SU-DHL-6 (cell line): Measurements from ENCODE around the gene NBPF19.
"Not testable (repeated sequence)": the region's sequence is repeated elsewhere in the genome, so short reads cannot be mapped to it uniquely, and the experiment has no call there.

ENCODE experiments used
- H2AFZ ChIP-seq: fragments of 200-600 bp; sonication (generic); 2 replicates; pipeline ENCODE4 v1.6.1; 2014; ENCODE audit warnings: low read depth, mild to moderate bottlenecking, moderate library complexity, mixed read lengths, antibody characterized with exemption, low read length; ENCODE audit not compliant: severe bottlenecking
- H3F3A ChIP-seq: fragments of 200-600 bp; shearing (Covaris generic); 2 replicates; pipeline ENCODE4 v1.6.0; 2016; ENCODE audit warnings: antibody characterized with exemption, mild to moderate bottlenecking; ENCODE audit not compliant: insufficient read depth
- H3K27ac ChIP-seq: fragments of 200-600 bp; sonication (generic); 2 replicates; pipeline ENCODE4 v1.5.1; 2016; ENCODE audit warnings: low read depth, mild to moderate bottlenecking, low read length, moderate library complexity, mixed read lengths
- H3K27me3 ChIP-seq: fragments of 200-600 bp; sonication (generic), shearing (Covaris generic); 2 replicates; pipeline ENCODE4 v1.6.0; 2014; ENCODE audit warnings: mild to moderate bottlenecking, low read length
- H3K36me3 ChIP-seq: fragments of 200-600 bp; sonication (generic); 2 replicates; pipeline ENCODE4 v1.6.1; 2014; ENCODE audit warnings: mild to moderate bottlenecking, low read length, mixed read lengths
- H3K4me2 ChIP-seq: fragments of 300-600, 200-600 bp; shearing (Covaris generic), sonication (generic); 2 replicates; pipeline ENCODE4 v1.6.0; 2014; ENCODE audit warnings: low read length, low read depth, mild to moderate bottlenecking; ENCODE audit not compliant: poor library complexity, severe bottlenecking
- H3K4me3 ChIP-seq: fragments of 200-600 bp; sonication (generic); 2 replicates; pipeline ENCODE4 v1.5.1; 2014; ENCODE audit warnings: antibody characterized with exemption, low read length, mild to moderate bottlenecking, mixed read lengths; ENCODE audit not compliant: insufficient read depth, poor library complexity, severe bottlenecking
- H3K79me2 ChIP-seq: fragments of 200-600 bp; sonication (generic); 2 replicates; pipeline ENCODE4 v1.6.1; 2014; ENCODE audit warnings: mild to moderate bottlenecking, low read length, moderate library complexity; ENCODE audit not compliant: insufficient read depth
- H3K9ac ChIP-seq: fragments of 200-600 bp; sonication (generic); 2 replicates; pipeline ENCODE4 v1.7.0; 2014; ENCODE audit warnings: mild to moderate bottlenecking, low read length
- H3K9me2 ChIP-seq: fragments of 200-600 bp; sonication (generic); replicated peaks from 2 replicates; pipeline ENCODE4 v1.6.1; 2014; ENCODE audit warnings: low read length; ENCODE audit not compliant: insufficient read depth
- H3K9me3 ChIP-seq: fragments of 200-600 bp; sonication (generic); 2 replicates; pipeline ENCODE4 v1.6.1; 2014; ENCODE audit warnings: low read length, mixed read lengths; ENCODE audit not compliant: insufficient read depth
- H4K20me1 ChIP-seq: fragments of 200-600 bp; sonication (generic); 2 replicates; pipeline ENCODE4 v1.6.1; 2014; ENCODE audit warnings: low read depth, mild to moderate bottlenecking, antibody characterized with exemption, low read length, moderate library complexity, mixed read lengths

The NBPF19 gene, protein sequence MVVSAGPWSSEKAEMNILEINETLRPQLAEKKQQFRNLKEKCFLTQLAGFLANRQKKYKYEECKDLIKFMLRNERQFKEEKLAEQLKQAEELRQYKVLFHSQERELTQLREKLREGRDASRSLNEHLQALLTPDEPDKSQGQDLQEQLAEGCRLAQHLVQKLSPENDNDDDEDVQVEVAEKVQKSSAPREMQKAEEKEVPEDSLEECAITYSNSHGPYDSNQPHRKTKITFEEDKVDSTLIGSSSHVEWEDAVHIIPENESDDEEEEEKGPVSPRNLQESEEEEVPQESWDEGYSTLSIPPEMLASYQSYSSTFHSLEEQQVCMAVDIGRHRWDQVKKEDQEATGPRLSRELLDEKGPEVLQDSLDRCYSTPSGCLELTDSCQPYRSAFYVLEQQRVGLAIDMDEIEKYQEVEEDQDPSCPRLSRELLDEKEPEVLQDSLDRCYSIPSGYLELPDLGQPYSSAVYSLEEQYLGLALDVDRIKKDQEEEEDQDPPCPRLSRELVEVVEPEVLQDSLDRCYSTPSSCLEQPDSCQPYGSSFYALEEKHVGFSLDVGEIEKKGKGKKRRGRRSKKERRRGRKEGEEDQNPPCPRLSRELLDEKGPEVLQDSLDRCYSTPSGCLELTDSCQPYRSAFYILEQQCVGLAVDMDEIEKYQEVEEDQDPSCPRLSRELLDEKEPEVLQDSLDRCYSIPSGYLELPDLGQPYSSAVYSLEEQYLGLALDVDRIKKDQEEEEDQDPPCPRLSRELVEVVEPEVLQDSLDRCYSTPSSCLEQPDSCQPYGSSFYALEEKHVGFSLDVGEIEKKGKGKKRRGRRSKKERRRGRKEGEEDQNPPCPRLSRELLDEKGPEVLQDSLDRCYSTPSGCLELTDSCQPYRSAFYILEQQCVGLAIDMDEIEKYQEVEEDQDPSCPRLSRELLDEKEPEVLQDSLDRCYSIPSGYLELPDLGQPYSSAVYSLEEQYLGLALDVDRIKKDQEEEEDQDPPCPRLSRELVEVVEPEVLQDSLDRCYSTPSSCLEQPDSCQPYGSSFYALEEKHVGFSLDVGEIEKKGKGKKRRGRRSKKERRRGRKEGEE (N-terminal part only)

DNA sequence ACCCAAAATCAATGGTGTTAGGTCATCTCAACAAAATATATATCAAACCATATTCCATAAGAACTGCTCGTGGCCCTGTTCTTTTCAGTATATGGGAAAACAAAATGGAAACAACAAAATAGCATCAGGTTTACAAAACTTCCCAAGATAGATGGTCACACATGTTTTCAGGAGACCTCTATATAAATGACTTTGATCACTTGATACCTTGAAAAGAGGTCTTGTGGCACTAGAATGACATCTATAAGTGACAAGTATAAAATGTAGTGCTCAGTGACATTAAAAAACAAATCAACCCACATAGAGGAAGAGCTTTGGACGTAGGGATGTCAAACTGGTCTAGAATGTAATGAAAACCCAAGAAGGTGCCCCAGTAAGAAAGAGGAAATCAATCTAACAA is at the start of gene NBPF19:
Gene NBPF19 (plus strand): TSS at position 301 of the 400 bp plus-strand sequence. CDS start 888 bp downstream, outside the sequence.
- not testable (repeated sequence) for H2AFZ ChIP-seq, H3K36me3 ChIP-seq, H3K27me3 ChIP-seq, H4K20me1 ChIP-seq, H3K4me3 ChIP-seq, H3K79me2 ChIP-seq, H3K9me3 ChIP-seq, H3F3A ChIP-seq, H3K27ac ChIP-seq, H3K9ac ChIP-seq, H3K4me2 ChIP-seq, H3K9me2 ChIP-seq

DNA sequence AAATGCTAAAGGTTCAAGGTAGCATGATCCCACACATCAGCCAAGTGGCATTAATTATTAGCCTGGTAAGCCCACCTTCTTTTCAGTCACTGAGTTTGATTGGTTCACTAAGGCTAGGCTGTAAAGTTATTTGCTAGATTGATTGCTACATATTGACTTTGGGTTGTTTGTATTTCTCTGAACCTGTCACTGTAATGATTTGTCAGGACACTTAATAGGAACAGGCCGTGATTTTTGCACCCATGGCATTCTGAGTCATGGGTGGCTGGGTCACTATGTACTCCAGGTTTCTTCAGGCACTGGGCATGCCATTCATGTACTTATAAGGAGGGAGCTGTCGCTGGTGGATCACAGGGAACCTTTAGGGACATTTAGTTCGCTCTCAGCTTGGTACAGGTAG is 46.5 kb upstream of the NBPF19 start:
- not testable (repeated sequence) for H3K27ac ChIP-seq, H3K27me3 ChIP-seq, H3K9me3 ChIP-seq, H3F3A ChIP-seq, H3K9me2 ChIP-seq, H3K4me2 ChIP-seq, H4K20me1 ChIP-seq, H2AFZ ChIP-seq, H3K4me3 ChIP-seq, H3K36me3 ChIP-seq, H3K9ac ChIP-seq, H3K79me2 ChIP-seq

DNA sequence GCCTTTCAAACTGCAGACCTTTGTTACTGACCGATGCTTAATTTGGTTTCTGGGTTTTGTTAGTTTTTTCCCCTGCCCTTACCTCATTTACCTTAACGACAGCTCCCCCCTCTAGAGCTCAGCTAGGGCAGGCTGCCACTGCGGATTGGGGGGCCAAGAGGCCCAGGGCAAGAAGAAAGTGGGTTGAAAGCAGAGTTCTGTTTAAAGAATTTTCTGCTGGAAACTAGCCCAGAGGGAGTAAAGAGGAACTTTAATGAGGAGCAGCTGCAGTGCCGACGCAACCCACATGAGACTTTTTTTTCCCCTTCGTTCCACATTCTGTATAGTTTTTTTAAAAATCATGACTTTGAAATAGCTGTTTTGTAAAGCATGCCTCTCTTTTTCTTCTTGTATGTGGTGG is 29.4 kb upstream of the NBPF19 start:
- H3K9me2 ChIP-seq, H3K9ac ChIP-seq, H3K4me3 ChIP-seq, H2AFZ ChIP-seq, H3F3A ChIP-seq, H3K27ac ChIP-seq, H4K20me1 ChIP-seq, H3K36me3 ChIP-seq, H3K27me3 ChIP-seq, H3K4me2 ChIP-seq, H3K79me2 ChIP-seq, H3K9me3 ChIP-seq: not testable (repeated sequence)

DNA sequence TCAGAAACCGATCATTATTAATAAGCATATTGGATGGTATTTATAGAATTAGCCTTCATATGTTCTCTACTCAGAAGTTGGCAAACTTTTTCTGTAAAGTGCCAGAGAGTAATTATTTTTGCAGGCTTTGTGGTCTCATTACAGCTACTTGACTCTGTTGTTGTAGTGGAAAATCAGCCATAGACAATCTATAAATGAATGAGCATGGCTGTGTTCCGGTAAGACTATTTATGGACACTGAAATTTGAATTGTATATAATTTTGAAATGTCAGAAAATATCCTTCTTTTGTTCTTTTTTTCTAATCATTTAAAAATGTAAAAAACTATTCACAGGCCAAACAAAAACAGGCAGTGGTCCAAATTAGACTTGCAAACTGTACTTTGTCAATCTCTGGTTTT is 22.6 kb upstream of the NBPF19 start:
- not testable (repeated sequence) for H3K27me3 ChIP-seq

DNA sequence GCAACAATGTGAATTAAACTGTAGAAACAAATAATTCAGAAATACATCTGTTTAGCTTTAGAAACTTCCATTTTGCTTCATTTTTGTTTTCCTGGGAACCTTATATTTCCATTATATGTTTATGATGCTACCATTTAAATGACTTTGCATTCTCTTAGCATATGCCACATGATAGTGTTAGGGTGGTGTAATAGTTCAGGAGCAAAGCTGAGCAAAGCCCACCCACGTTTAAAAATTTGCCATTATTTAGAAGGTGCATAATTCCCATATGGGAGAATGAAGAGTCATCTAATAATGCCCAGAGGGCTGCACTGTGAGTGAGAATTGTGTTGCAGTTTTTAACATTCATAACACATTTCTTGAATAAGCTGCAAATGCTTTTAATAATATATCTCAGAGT is 22.2 kb upstream of the NBPF19 start:
- not testable (repeated sequence) for H2AFZ ChIP-seq, H3K9me2 ChIP-seq, H3K79me2 ChIP-seq, H3K27me3 ChIP-seq, H3K4me3 ChIP-seq, H3K4me2 ChIP-seq, H3K36me3 ChIP-seq, H3K27ac ChIP-seq, H3F3A ChIP-seq, H3K9ac ChIP-seq, H4K20me1 ChIP-seq, H3K9me3 ChIP-seq

More for the DNA sequence above, 22.6 kb upstream of the NBPF19 start:
- not testable (repeated sequence) for H3K36me3 ChIP-seq, H3K9ac ChIP-seq, H2AFZ ChIP-seq, H3K9me3 ChIP-seq, H3K27ac ChIP-seq, H3K9me2 ChIP-seq, H3K4me2 ChIP-seq, H4K20me1 ChIP-seq, H3F3A ChIP-seq, H3K4me3 ChIP-seq, H3K79me2 ChIP-seq

DNA sequence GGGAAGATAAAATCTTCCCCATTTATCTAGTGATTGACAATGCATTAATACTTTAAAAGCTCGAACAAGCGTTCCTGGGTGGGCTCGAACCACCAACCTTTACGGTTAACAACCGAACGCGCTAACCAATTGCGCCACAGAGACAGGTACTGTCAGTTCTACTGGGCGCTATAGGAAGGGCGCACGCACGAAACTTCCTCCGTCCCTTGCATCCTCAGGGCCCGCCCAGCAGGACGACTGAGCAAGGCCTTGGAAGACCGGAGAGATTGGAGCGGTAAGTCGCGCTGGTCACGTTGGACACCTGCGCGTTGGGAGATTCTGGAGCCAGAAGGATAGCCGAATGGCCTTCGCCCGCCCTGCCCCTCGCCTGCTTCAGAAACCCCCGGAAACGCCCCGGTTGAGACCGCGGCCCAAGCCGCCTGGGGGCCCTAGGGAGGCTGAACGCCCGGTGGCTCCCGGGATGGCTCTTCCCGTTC is 83.5 kb downstream of the NBPF19 start:
- not testable (repeated sequence) for H3K36me3 ChIP-seq, H3K79me2 ChIP-seq, H3K4me3 ChIP-seq, H3F3A ChIP-seq, H3K9me2 ChIP-seq, H3K27ac ChIP-seq, H3K27me3 ChIP-seq, H3K9me3 ChIP-seq, H2AFZ ChIP-seq, H3K9ac ChIP-seq, H3K4me2 ChIP-seq, H4K20me1 ChIP-seq

DNA sequence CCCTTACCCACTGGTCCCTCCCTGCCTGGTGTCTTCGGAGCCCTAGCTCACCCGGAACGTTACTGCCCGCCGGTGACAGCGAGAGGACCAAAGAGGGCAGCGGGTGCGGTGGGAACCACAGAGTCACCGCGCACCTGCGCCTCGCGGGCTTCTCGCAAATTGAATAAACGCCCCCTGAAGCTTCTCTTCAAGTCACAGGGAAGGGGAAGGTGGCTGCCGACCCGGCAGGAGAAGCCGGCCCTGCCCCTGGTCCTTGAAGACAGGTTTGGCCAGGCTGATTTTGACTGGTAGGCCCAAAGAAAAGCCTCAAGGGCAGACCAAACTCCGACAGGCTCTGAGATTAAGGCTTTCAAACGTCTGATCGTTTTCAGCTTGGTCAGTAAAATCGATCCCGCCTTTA is 87.0 kb downstream of the NBPF19 start:
- H3K27ac ChIP-seq, H3K27me3 ChIP-seq, H3K9me3 ChIP-seq, H3K36me3 ChIP-seq, H2AFZ ChIP-seq, H3K4me3 ChIP-seq, H3K4me2 ChIP-seq, H3K79me2 ChIP-seq, H3K9ac ChIP-seq, H4K20me1 ChIP-seq, H3K9me2 ChIP-seq, H3F3A ChIP-seq: not testable (repeated sequence)
